T-helper 17 cell (primary cell): ENCODE measurements around the gene ZNF79. TPM values are rescaled to one million over a fixed set of nuclear protein-coding genes. Genes with fewer than 3 reads are reported as not detected.
"Not testable (repeated sequence)": the region's sequence is repeated elsewhere in the genome, so short reads cannot be mapped to it uniquely, and the experiment has no call there.

ENCODE experiments used
- ATAC-seq: fragments of 150-1000 bp; cut with Tn5 transposase; 2 replicates; pipeline ENCODE4 v1.10.0; 2021; ENCODE audit warnings: mild to moderate bottlenecking, moderate library complexity
- DNase-seq, 3 donors: peaks; one replicate each; pipeline versions ENCODE4 v3.0.0 to v3.0.0-alpha.2; 2020 to 2021
- H3K9me3 ChIP-seq: one replicate; pipeline ENCODE4 v1.7.0; 2013; ENCODE audit warnings: low read length, mild to moderate bottlenecking; ENCODE audit not compliant: control insufficient read depth, poor library complexity, severe bottlenecking
- H3K27ac Mint-ChIP-seq: one replicate; pipeline ENCODE4 v1.8.0; 2022; ENCODE audit warnings: mild to moderate bottlenecking, moderate library complexity, mixed read lengths
- H3K27me3 Mint-ChIP-seq: one replicate; pipeline ENCODE4 v1.8.0; 2022; ENCODE audit warnings: mixed read lengths
- H3K36me3 Mint-ChIP-seq: one replicate; pipeline ENCODE4 v1.8.0; 2022; ENCODE audit warnings: low read depth, mixed read lengths
- H3K4me1 Mint-ChIP-seq: one replicate; pipeline ENCODE4 v1.8.0; 2022; ENCODE audit warnings: mild to moderate bottlenecking, mixed read lengths
- H3K4me3 Mint-ChIP-seq: one replicate; pipeline ENCODE4 v1.8.0; 2022; ENCODE audit warnings: mild to moderate bottlenecking, moderate library complexity, mixed read lengths
- total RNA-seq, 4 donors: library from RNA in 2 of 4; stranded (reverse) in 2 of 4; gene quantifications; one replicate each; pipeline ENCODE4 v1.2.3 and lab custom pipeline; 2022 to 2026

The ZNF79 gene
- total RNA-seq, 2 donors from 2014 or later: 7.9 to 8.4 TPM

DNA sequence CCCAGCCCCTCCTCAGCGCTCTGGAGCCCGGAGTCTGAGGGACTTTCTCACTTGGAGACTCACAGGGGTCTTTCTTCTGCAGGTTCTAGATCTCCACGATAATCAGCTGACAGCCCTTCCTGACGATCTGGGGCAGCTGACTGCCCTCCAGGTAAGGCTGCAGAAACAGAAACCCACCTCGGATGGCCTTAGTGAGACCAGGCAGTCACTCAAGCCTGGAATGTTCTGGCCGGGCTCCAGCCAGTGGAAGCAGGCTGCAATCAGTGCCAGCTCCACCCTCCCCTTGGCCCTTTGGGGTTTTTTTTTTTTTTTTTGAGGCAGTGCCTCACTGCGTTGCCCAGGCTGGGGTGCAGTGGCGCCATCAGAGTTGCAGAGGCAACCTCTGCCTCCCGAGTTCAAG lies 34.7 kb downstream of the ZNF79 start:
- H3K4me3 Mint-ChIP-seq: no peak overlapping the region
- DNase-seq (no peak), ATAC-seq (no peak)
- H3K9me3 ChIP-seq: no peaks in the 10 kb centered on the region
- no peaks in the 10 kb centered on the region for H3K27me3 Mint-ChIP-seq
- peaks cover 3% of the 10 kb centered on the region for H3K36me3 Mint-ChIP-seq
- H3K4me1 Mint-ChIP-seq: peaks cover 8% of the 10 kb centered on the region
- H3K27ac Mint-ChIP-seq: no peak overlapping the region

GRCh38 chr9:127463382-127463781 lies 39.2 kb downstream of the ZNF79 start:
- H3K9me3 ChIP-seq: no peaks in the 10 kb centered on the region
- H3K27ac Mint-ChIP-seq: no peak overlapping the region
- DNase-seq (no peak), ATAC-seq (no peak)
- no peak overlapping the region for H3K4me3 Mint-ChIP-seq
- peaks cover 3% of the 10 kb centered on the region for H3K4me1 Mint-ChIP-seq
- no peaks in the 10 kb centered on the region for H3K27me3 Mint-ChIP-seq
- peaks cover 4% of the 10 kb centered on the region for H3K36me3 Mint-ChIP-seq

DNA sequence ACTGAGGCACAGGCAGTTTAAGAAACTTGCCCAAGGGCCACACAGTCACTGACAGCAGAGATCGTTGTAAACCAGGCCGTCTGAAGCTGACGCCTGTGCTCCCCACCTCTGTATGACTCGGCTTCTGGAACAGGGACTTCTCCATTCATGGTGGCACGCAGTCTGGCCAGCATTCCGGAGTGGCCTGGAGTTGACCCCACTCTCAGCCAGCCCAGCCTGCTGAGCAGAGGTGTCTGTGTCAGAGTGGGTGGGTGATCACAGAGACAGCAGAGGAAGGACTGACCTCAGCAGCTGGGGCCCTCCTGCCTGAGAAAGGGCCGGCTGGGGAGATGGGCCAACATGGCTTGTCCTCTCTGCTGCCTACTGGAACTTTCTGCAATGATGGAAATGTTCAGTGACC lies 39.7 kb downstream of the ZNF79 start:
- no peak for DNase-seq
- Mint-ChIP-seq H3K4me1 (peaks cover 3% of the 10 kb centered on the region), H3K4me3 (no peak overlapping the region), H3K27me3 (no peaks in the 10 kb centered on the region), H3K27ac (no peak overlapping the region), H3K36me3 (peaks cover 4% of the 10 kb centered on the region)
- no peaks in the 10 kb centered on the region for H3K9me3 ChIP-seq
- no peak for ATAC-seq

DNA sequence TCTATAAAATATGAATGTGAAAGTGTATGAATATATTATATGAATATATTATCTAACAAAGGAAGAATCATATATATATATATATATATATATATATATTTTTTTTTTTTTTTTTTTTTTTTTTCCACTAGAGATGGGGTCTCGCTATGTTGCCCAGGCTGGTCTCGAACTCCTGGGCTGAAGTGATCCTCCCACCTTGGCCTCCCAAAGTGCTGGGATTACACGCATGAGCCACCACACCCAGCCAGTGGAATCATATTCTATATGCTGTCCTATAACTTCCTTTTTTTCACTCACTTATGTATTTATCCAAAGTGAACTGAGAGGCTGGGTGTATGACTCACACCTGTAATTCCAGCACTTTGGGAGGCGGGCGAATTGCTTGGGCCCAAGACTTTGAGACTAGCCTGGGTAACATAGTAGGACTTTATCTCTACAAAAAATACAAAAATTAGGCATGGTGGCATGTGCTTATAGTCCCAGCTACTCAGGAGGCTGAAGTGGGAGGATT lies 42.3 kb downstream of the ZNF79 start:
- H3K27ac Mint-ChIP-seq, H3K9me3 ChIP-seq, H3K27me3 Mint-ChIP-seq, H3K4me1 Mint-ChIP-seq, H3K4me3 Mint-ChIP-seq, H3K36me3 Mint-ChIP-seq, DNase-seq, ATAC-seq: not testable (repeated sequence)

- no peaks in the 10 kb centered on the region for H3K27me3 Mint-ChIP-seq
- H3K4me3 Mint-ChIP-seq: no peak overlapping the region
- H3K9me3 ChIP-seq: no peaks in the 10 kb centered on the region
- H3K4me1 Mint-ChIP-seq: no peaks in the 10 kb centered on the region
- no peak for ATAC-seq
- no peak overlapping the region for H3K27ac Mint-ChIP-seq
- H3K36me3 Mint-ChIP-seq: peaks cover 4% of the 10 kb centered on the region
- DNase-seq: no peak
These were observed 43.4 kb downstream of the ZNF79 start for GRCh38 chr9:127467621-127468020.

- no peak overlapping the region for H3K4me3 Mint-ChIP-seq
- no peak for ATAC-seq
- H3K27me3 Mint-ChIP-seq: no peaks in the 10 kb centered on the region
- peaks cover 8% of the 10 kb centered on the region for H3K36me3 Mint-ChIP-seq
- H3K27ac Mint-ChIP-seq: no peak overlapping the region
- H3K4me1 Mint-ChIP-seq: no peaks in the 10 kb centered on the region
- DNase-seq: no peak
- no peaks in the 10 kb centered on the region for H3K9me3 ChIP-seq
These were observed 46.5 kb downstream of the ZNF79 start for GRCh38 chr9:127470662-127471061.

DNA sequence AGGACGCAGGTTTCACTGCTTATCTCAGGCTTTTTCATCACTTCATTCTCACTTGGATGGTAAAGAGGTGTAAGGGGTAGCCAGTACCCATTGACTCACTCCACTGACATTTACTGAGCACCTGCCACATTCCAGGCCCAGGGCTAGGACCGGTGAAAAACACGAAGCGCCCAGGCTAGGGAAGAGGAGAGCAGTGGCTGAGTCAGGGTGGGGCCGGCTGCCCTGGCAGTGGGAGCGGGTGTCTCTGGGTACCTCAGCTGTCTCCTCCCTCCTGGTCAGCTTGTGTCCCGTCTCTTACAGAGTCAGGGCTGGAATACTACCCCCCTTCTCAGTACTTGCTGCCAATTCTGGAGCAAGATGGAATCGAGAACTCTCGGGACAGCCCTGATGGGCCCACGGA lies 49.3 kb downstream of the ZNF79 start:
- ATAC-seq: no peak
- peaks cover 5% of the 10 kb centered on the region for H3K36me3 Mint-ChIP-seq
- DNase-seq: no peak
- H3K4me3 Mint-ChIP-seq: no peak overlapping the region
- H3K27me3 Mint-ChIP-seq: no peaks in the 10 kb centered on the region
- no peak overlapping the region for H3K27ac Mint-ChIP-seq
- no peaks in the 10 kb centered on the region for H3K4me1 Mint-ChIP-seq
- H3K9me3 ChIP-seq: no peaks in the 10 kb centered on the region

GRCh38 chr9:127473932-127474331 lies 49.8 kb downstream of the ZNF79 start:
- DNase-seq: no peak
- no peak overlapping the region for H3K4me3 Mint-ChIP-seq
- no peak overlapping the region for H3K27ac Mint-ChIP-seq
- H3K4me1 Mint-ChIP-seq: peaks cover 1% of the 10 kb centered on the region
- H3K36me3 Mint-ChIP-seq: peaks cover 7% of the 10 kb centered on the region
- H3K27me3 Mint-ChIP-seq: no peaks in the 10 kb centered on the region
- no peak for ATAC-seq
- no peaks in the 10 kb centered on the region for H3K9me3 ChIP-seq

- Mint-ChIP-seq H3K36me3 (peaks cover 8% of the 10 kb centered on the region), H3K4me1 (peaks cover 2% of the 10 kb centered on the region), H3K27ac (peak overlapping the region; percentile 72), H3K27me3 (no peaks in the 10 kb centered on the region), H3K4me3 (no peak overlapping the region)
- no peak for ATAC-seq
- no peaks in the 10 kb centered on the region for H3K9me3 ChIP-seq
- no peak for DNase-seq
These were observed 50.4 kb downstream of the ZNF79 start for GRCh38 chr9:127474592-127474991.

- H3K9me3 ChIP-seq: no peaks in the 10 kb centered on the region
- H3K27me3 Mint-ChIP-seq: no peaks in the 10 kb centered on the region
- DNase-seq: no peak
- H3K4me1 Mint-ChIP-seq: peaks cover 2% of the 10 kb centered on the region
- no peak overlapping the region for H3K4me3 Mint-ChIP-seq
- no peak for ATAC-seq
- no peak overlapping the region for H3K27ac Mint-ChIP-seq
- peaks cover 4% of the 10 kb centered on the region for H3K36me3 Mint-ChIP-seq
These were observed 55.4 kb downstream of the ZNF79 start for GRCh38 chr9:127479507-127480081.

- peaks cover 6% of the 10 kb centered on the region for H3K36me3 Mint-ChIP-seq
- DNase-seq (no peak), ATAC-seq (no peak)
- no peaks in the 10 kb centered on the region for H3K9me3 ChIP-seq
- H3K27me3 Mint-ChIP-seq: no peaks in the 10 kb centered on the region
- peaks cover 2% of the 10 kb centered on the region for H3K4me1 Mint-ChIP-seq
- H3K27ac Mint-ChIP-seq: no peak overlapping the region
- H3K4me3 Mint-ChIP-seq: no peak overlapping the region
These were observed 58.5 kb downstream of the ZNF79 start for GRCh38 chr9:127482662-127483061.

DNA sequence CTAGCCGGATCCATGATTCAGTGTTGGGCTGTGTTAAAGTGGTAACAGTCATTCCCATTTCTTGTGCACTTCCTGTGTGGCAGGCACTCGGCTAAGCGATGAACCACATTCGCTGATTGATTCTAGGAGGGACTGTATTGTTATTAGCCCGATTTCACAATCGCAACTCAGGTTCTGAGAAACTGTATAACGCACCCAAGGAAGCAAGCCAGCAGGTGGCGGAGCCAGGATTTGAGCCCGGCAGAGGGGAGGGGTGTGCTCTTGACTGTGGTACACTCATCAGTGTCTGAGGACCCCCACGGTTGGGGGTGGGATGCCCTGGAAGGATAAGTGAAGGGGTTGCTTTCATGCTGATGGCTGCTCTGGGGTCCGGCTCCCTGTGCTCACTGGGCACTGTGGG lies 61.8 kb downstream of the ZNF79 start:
- Mint-ChIP-seq H3K27me3 (no peaks in the 10 kb centered on the region), H3K4me1 (no peaks in the 10 kb centered on the region), H3K27ac (no peak overlapping the region), H3K4me3 (no peak overlapping the region), H3K36me3 (peaks cover 4% of the 10 kb centered on the region)
- no peak for ATAC-seq
- no peaks in the 10 kb centered on the region for H3K9me3 ChIP-seq
- DNase-seq: no peak

- no peaks in the 10 kb centered on the region for H3K9me3 ChIP-seq
- Mint-ChIP-seq H3K36me3 (peaks cover 4% of the 10 kb centered on the region), H3K27ac (no peak overlapping the region), H3K27me3 (no peaks in the 10 kb centered on the region), H3K4me3 (no peak overlapping the region), H3K4me1 (no peaks in the 10 kb centered on the region)
- no peak for DNase-seq
- ATAC-seq: no peak
These were observed 64.8 kb downstream of the ZNF79 start for GRCh38 chr9:127488946-127489345.

DNA sequence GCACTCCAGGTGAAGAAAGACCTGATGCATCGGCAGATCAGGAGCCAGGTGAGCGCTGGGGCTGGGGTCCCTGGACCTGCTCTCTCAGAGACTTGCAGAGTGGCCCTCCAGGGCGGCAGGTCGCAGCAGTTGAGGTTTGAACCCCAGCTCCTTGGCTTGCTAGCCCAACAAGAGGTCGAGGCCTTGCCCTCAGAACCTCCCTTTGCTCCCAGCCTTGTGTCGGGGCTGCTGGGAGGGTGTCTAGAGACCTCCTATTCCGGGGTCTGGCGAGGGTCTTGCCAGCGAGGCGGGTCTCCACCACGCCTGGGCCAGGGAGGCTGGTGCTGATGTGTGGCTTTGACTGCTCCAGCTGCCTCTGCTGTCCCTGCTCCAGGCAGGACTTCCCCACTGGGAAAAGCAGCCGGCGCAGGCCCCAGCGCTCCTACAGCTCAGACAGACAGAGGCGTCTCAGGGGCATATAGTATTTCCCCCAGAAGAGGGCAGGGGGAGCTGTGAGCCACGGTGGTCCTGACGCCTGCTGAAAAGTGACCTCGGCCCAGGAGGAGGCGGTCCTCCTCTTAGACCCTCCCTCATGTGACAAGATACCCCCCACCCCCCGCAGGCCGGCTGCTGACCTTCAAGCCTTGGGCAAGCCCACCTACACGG lies 65.4 kb downstream of the ZNF79 start:
- Mint-ChIP-seq H3K36me3 (peaks cover 4% of the 10 kb centered on the region), H3K4me3 (no peak overlapping the region), H3K27me3 (no peaks in the 10 kb centered on the region), H3K27ac (peak overlapping the region; percentile 59), H3K4me1 (no peaks in the 10 kb centered on the region)
- DNase-seq (no peak), ATAC-seq (no peak)
- H3K9me3 ChIP-seq: no peaks in the 10 kb centered on the region
